AG09309 (cell line): ENCODE measurements around the gene CERS5.

Source experiments
- DNase-seq: peaks from one replicate; pipeline ENCODE4 v3.0.0-alpha.2; 2010; ENCODE audit warnings: low read depth
- H3K4me3 ChIP-seq: 2 replicates; pipeline ENCODE4 v1.5.1; 2011; ENCODE audit warnings: mild to moderate bottlenecking, low read depth, low read length, moderate library complexity; ENCODE audit not compliant: control insufficient read depth
- TF ChIP-seq, protein P1 (sequence below): IDR thresholded peaks from 2 replicates; pipeline ENCODE4 v1.5.1; 2011; ENCODE audit warnings: mild to moderate bottlenecking, low read depth, low read length, inconsistent platforms; ENCODE audit not compliant: insufficient read depth, control insufficient read depth; ENCODE audit errors: missing control alignments

Gene CERS5

DNA sequence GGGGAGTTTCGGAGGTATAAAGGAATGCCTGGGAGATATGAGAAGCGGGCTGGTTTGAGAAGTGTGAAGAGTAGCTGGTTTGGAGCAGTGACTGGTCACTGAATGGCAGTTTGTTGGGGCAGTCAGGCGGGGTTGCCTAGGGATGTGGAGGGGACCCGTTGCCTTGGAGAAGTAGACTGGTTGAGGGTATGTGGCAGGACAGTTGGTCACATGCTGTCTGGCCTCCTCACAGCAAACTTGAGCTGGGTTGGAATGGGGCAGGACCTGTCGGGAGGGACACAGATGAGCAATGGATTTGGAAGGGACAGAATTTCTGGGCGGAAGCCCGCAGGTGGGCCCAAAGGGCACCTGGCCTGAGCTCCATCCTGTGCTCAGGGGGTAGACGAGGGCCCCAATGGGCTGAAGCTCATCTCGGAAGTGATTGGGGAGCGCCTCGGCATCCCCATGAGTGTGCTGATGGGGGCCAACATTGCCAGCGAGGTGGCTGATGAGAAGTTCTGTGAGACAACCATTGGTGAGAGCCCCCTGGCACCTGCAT is 61.2 kb downstream of the CERS5 start:
- no peak for DNase-seq
- TF ChIP-seq, protein P1, sequence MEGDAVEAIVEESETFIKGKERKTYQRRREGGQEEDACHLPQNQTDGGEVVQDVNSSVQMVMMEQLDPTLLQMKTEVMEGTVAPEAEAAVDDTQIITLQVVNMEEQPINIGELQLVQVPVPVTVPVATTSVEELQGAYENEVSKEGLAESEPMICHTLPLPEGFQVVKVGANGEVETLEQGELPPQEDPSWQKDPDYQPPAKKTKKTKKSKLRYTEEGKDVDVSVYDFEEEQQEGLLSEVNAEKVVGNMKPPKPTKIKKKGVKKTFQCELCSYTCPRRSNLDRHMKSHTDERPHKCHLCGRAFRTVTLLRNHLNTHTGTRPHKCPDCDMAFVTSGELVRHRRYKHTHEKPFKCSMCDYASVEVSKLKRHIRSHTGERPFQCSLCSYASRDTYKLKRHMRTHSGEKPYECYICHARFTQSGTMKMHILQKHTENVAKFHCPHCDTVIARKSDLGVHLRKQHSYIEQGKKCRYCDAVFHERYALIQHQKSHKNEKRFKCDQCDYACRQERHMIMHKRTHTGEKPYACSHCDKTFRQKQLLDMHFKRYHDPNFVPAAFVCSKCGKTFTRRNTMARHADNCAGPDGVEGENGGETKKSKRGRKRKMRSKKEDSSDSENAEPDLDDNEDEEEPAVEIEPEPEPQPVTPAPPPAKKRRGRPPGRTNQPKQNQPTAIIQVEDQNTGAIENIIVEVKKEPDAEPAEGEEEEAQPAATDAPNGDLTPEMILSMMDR = no peak
- no peak overlapping the region for H3K4me3 ChIP-seq

DNA sequence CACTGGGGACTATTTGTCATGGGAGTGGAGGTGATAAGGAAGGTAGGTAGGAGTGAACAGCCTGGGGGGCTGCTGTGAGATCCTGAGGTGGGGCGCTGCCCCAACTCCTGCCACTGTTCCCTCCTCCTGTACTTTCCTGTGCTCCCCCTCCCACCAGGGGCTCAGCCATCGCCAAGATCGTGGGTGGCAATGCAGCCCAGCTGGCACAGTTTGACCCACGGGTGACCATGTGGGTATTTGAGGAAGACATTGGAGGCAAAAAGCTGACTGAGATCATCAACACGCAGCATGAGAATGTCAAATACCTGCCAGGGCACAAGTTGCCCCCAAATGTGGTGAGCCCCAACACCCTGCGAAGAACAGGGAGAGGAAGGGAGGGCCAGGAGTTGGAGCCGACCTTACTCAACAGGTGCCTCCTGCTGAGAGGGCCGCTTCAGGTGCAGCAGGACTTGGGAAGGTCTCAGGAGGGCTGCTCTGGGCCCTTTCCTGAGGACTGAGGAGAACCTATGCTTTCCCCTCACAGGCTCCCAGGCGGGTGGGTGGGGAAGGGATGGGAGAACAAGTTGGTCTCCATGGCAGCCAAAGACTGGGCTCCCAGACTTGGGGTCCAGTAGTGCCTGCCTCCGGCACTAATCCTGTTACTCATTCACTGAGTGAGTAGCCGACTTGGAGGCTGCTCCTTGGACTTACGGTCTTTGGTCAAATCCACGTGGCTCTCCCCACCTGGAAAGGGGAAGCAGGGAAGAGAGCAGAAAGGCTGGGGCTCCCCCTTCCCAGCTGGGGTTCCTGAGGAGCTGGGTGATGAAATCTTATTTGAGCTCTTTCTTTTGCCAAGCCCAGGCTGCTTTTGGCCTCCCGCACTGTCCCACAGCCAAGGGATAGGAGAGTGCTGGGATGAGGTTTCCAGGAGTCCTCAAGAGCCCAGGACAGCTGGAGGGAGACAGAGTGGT is 62.5 kb downstream of the CERS5 start:
- TF ChIP-seq, protein P1 = no peak
- no peak overlapping the region for H3K4me3 ChIP-seq
- DNase-seq = no peak

DNA sequence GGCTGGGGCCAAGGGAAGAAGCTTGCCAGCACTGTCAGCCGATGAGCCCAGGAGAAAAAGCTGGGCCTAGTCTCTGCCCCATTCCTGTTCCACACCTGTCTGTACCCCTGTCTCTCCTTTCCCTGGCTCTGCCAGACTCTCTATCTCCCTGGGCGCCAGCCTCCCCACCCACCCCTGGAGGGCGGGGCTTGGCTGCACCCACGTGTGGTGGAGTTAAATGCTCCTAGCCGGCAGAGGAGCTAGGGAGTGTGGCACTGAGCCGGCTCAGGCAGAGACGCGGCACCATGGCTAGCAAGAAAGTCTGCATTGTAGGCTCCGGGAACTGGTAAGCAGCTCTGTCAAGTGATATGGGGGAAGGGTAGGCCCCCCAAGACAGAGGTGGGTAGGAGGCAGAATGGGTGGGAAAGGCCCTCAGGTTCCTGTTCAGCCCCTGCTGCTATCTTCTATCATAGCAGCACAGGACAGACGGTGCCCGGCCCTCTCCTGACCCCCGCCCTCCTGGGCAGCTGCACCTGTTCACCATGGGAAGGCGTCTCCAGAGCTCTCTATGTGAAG is 63.3 kb downstream of the CERS5 start, which contains the start of gene GPD1:
Gene GPD1, plus strand, starts transcription at position 242 of the 555 bp plus-strand sequence. Its CDS starts 43 bp downstream, at position 285.
- TF ChIP-seq, protein P1 = no peak
- H3K4me3 ChIP-seq = no peak within 1 kb of the TSS
- no peak for DNase-seq

DNA sequence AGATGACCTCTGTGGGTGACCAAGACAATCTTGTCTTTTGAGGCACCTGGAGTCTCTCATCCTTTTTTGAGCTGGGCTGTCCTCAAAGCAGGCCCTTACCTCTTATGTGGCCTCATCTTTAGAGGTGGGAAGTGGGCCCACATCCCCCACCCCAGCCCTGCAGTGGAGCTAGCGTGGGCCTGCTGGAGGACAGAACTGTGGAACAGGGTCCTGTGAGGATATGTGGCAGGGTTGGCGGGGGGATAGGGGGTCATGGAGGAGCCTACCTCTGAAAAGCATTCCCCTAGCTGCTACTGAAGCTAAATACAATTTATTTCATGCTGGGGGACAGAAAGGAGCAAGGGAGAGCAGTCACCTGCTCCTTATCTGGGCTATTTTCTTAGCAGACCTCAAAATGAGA is 63.8 kb downstream of the CERS5 start:
- no peak overlapping the region for H3K4me3 ChIP-seq
- DNase-seq = no peak
- TF ChIP-seq, protein P1 = no peak

DNA sequence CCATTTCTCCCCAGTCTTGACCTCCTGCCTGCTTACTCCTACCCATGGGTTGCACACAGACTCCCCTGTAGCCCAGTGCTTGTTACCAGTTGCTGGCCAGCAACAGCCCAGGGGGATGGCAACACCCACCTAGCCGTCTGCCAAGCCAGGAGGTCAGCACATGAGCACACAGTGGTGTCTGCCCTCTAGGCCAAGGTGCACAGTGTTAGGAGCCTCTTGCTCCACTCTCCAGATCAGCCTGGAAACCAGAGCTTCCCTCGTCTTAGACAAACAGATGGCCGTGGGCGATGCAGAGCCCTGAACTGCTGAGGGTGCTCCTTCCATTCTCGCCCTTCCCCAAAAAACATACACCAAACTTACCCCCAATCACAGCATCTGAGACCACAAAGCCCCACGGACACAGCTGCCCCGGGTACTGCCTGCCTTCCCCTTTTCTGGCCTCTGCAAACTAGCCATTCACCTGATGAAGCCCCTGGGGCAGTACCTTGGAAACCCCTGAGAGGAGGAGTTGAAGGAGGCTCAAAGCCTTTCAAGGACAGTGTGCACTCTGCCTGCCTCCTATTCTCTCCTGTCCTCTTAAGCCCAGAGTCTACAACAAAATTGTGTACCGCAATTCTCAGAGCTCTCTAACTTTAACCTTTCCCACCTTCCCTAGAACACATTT is 64.4 kb downstream of the CERS5 start:
- H3K4me3 ChIP-seq = no peak overlapping the region
- no peak for DNase-seq
- TF ChIP-seq, protein P1 = no peak

DNA sequence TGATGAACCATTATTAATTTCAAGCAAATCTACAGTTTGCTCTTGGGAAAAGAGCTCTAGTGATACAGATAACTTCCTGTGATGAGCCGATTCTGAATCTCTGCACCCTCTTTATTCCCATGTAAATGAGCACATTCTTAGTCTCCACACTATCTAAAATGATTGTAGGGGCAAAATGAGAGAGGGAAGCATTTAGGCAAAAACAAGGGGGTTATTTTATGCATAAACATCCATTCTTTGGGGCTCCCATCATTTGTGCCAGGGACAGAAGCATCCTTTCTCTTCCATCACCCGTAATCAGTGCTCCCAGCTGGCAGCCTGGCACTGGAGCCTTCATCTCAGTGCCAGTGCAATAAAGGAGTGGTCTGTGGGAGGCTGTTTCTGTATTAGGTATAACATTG is 65.0 kb downstream of the CERS5 start:
- DNase-seq = no peak
- TF ChIP-seq, protein P1 = no peak

More for the DNA sequence above, 65.0 kb downstream of the CERS5 start:
- H3K4me3 ChIP-seq = no peak overlapping the region
